ENCODE data around the gene TSPAN3.

Gene TSPAN3

DNA sequence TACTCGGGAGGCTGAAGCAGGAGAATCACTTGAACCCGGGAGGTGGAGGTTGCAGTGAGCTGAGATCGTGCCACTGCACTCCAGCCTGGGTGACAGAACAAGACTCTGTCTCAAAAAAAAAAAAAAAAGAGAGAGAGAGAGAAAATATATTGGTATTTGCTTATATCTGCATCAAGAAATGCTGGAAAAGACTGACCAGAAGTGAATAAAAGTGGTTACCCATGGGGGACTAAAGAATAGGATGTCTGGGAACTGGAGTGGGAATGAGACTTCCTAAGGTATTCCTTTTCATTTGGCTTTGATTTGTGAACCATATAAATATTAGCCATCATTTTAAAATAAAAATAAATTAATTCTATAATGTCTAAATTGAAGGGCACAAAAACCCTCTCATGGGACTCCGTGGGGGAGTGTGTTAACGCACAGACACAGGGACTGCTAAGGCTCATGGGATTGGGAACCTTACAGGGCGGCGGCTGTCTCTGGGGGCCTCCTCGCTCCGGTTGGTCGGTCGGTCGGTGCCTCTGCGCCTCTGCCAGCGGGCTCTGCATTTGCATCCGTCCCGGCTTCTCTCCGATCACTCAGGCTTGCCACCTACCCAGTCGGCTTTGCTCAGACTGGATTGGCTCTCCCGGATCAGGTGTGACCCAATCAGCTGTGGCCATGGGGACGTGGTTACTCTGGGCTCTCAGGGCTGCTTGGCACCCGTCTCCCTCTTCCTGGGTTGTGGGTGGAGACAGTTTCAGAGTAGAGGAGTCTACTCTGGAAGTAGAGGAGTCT, 12.7 kb upstream of the TSPAN3 start:
- DNase-seq: peak in 10 of 14 donors; percentile 15 to 78 (median 44)

GRCh38 chr15:77081971-77082370, 11.1 kb upstream of the TSPAN3 start:
- no peak for DNase-seq

DNA sequence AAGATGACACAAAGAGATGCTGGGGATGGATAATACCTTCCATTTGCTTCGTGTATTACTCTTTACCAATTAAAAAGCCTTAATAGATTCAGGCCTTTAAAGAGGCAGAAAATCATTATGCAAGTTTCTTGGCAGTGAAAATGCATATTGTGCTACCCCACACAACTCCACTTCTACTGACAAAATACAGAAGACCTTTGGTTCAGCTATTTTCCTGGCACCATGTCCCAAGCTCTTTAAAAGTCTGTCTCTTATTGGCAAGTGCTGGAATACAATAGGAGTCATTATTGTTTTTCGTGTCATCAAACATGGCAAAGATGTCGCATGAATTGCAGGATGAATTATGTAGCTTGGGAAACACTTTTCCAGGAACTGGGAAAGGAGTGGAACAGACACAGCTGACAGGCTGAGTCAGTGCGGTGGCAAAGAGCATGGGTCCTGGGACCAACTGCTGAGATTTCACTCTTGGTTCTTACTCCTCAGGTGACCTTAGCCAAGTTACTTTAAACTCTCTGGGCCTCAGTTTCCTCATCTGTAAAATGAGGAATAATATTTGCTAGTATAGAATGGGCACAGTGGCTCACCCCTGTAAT, 5.5 kb upstream of the TSPAN3 start:
- DNase-seq: peak in 3 of 14 donors; percentile 10 to 45 (median 23)

DNA sequence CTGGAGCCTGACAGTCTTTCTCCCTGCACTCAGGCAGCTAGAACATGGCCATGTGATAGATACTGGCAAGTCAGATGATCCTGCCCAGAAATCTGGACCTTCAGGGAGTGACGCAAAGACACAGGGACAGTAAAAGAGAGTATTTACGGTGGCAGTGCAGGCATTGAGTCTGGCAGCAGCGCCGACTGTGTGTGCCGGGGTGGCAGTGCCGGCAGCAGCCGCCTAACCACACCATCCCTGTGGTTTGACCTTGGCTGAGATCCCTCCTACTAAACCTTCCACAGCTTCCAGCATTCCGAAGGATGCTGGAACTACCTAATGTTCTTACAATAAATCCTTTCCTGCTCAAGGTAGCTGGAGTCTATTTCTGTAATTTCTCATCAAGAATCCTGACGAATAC, 4.6 kb upstream of the TSPAN3 start:
- DNase-seq: peak in 9 of 14 donors; percentile 8 to 57 (median 30)

DNA sequence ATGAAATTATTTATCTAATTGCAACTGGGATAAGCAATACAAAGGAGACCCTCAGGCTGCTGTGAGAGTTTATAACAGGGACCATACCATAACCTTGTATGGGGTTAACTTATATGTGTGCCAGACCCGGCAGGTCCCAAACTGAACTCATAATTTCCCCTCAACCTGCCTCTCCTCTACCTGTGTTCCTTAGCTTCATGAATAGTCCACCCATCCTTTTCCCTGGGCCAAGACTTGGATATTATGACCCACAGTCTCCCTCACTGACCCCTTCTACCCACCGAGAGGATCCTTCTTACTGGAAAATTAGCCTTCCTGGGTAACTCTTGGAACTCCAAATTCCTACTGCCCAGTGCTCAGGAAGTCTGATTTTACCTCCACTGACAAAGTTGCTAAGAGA, 3.4 kb upstream of the TSPAN3 start:
- DNase-seq: no peak

GRCh38 chr15:77071305-77072223, 655 bp upstream of the TSPAN3 start:
- DNase-seq: no peak

- DNase-seq: no peak
Measured at GRCh38 chr15:77070180-77070494, 772 bp downstream of the TSPAN3 start.

DNA sequence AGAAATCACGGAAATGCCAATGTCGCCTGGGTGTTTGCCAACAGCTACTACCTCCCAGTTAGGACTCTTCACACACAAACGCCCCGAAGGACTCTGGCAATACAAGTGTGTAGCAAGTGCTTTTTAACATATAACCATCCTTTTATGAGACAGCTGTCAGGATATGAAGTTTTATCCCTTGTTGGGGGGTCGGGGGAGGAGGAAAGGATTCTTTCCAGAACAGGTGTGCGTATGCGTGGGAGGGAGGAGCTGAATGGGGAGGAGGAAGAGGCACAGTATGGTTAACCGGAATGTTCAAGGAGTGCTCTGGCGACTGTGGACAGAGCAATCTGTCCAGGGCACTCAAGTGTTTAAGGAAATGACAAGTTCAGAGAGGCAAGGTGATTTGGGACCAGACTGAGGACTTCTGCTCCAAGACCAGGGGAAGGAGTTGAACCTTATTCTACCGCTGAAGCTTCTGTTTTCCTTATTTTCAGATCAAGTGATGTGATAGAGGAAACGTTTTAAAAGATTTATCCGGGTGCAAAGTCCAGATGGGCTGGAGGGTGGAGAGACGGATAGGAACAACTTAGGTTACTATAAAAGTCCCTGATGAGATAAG, 1.3 kb downstream of the TSPAN3 start:
- DNase-seq: peak in 1 of 14 donors; percentile 11

DNA sequence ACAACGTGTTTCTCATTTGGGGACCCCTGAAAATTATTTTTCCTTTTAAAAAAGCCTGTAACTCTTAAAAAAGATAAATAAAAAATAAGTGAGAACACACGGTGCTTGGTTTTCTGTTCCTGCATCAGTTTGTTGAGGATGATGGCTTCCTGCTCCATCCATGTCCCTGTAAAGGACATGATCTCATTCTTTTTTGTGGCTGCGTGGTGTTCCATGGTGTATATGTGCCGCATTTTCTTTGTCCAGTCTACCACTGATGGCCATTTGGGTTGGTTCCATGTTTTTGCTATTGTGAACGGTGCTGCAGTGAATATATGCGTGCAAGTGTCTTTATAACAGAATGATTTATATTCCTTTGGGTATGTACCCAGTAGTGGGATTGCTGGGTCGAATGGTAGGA, 2.3 kb downstream of the TSPAN3 start:
- no peak for DNase-seq

GRCh38 chr15:77067691-77068367, 3.1 kb downstream of the TSPAN3 start:
- DNase-seq: no peak

- no peak for DNase-seq
Measured at GRCh38 chr15:77066971-77067690, 3.8 kb downstream of the TSPAN3 start.

GRCh38 chr15:77064539-77065308, 6.2 kb downstream of the TSPAN3 start:
- no peak for DNase-seq

GRCh38 chr15:77064063-77064462, 6.8 kb downstream of the TSPAN3 start:
- DNase-seq: no peak

DNA sequence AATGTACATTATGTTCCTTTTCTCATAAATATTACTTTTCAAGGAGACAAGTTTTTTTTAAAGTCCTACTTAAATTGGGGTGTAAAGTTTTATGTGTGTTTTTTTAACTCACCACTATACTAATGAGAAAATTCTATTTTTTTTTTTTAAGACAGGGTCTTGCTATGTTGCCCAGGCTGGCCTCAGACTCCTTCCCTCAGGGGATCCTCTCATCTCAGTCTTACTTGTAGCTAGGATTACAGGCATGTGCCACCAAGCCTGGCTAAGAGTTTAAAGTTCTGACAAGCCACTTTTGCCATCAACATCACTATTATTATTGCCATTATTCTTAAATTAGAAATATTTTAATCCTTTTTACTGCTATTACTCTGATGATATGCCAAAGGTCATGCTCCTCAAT, 7.7 kb downstream of the TSPAN3 start:
- no peak for DNase-seq

GRCh38 chr15:77060546-77060945, 10.4 kb downstream of the TSPAN3 start:
- DNase-seq: peak in 2 of 14 donors; percentile 11 to 35

- DNase-seq: peak in 1 of 14 donors; percentile 16
Measured at GRCh38 chr15:77059786-77060361, 11.0 kb downstream of the TSPAN3 start.

DNA sequence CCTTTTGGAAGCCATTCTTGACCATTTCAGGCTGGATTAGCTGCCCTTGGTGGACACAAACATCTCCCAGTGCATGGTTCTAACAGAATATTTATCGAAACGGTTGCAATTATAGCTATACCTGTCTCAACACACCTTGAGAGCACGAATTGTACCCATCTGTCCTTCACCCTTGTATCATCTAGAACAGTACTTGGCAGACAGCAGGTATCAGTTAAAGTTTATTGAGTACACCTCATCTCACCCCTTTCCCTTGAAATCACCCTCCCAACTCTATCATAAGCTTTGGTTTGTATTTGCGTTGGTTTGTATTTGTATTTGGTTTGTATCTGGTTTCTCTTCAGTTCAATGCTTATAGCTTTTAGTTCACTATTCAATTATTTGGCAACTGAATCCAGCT, 12.4 kb downstream of the TSPAN3 start:
- no peak for DNase-seq

GRCh38 chr15:77057685-77058084, 13.2 kb downstream of the TSPAN3 start:
- no peak for DNase-seq

DNA sequence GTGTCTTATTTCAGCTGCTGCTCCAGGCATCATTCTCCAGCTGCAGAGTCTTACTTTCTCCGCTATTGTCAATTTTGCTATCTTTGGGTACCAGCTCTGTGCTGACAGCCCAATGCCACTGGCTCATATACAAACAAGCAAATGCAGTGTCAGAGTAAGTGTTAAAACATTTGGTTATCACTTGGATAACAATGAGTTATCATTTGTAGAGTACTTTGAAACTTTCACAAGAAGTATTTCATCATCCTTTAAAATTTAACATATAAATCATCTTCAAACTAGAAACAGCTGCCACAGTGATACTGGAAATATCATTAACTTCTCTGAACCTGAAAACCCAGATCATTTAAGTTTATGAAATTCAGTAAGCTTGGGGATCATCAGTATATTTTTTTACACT, 13.8 kb downstream of the TSPAN3 start:
- no peak for DNase-seq

DNA sequence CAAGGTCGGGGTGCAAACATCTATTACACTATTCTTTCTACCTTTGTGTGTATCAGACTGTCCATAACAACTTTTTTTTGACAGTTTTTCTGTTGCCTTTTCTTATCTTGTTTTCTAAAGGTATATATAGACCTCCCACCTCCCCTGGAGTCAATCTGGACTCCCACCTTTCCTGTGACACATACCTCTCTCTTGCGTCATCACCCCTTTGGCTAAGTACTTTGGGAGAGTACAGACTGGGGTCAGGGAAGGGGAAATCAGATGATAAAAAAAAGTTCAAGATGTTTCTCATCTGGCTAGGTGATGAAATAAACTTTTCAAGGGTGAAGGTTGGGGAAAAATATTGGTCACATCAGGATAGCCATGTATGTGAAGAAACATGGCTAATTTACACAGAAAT, 17.2 kb downstream of the TSPAN3 start:
- no peak for DNase-seq

Data from C1 segment of cervical spinal cord (tissue), 14 donors.